Endodermal cell (in vitro differentiated cells): ENCODE results near the gene LRIG1. TPM values are rescaled to one million over a fixed set of nuclear protein-coding genes. Genes with fewer than 3 reads are reported as not detected.

Experiments used
- DNase-seq: peaks from one replicate; pipeline ENCODE4 v3.0.0-alpha.2; 2017
- H3K27ac ChIP-seq: 2 replicates; pipeline ENCODE4 v1.5.1; 2013; ENCODE audit warnings: mild to moderate bottlenecking, low read depth, low read length, moderate library complexity
- H3K27me3 ChIP-seq: 2 replicates; pipeline ENCODE4 v1.6.1; 2013; ENCODE audit warnings: mild to moderate bottlenecking, low read length, moderate library complexity; ENCODE audit not compliant: insufficient read depth, control insufficient read depth, poor library complexity, severe bottlenecking
- H3K36me3 ChIP-seq: 2 replicates; pipeline ENCODE4 v1.7.0; 2013; ENCODE audit warnings: mild to moderate bottlenecking, low read length, moderate library complexity; ENCODE audit not compliant: control insufficient read depth, insufficient read depth
- H3K4me1 ChIP-seq: one replicate; pipeline ENCODE4 v1.7.0; 2013; ENCODE audit warnings: low read length; ENCODE audit not compliant: control insufficient read depth, insufficient read depth
- H3K4me3 ChIP-seq: 2 replicates; pipeline ENCODE4 v1.5.1; 2013; ENCODE audit warnings: mild to moderate bottlenecking, low read length, moderate library complexity
- H3K9ac ChIP-seq: 2 replicates; pipeline ENCODE4 v1.6.1; 2013; ENCODE audit warnings: mild to moderate bottlenecking, low read length, moderate library complexity; ENCODE audit not compliant: poor library complexity, severe bottlenecking; ENCODE audit errors: extremely low read depth
- H3K9me3 ChIP-seq: 2 replicates; pipeline ENCODE4 v1.6.1; 2013; ENCODE audit warnings: mild to moderate bottlenecking, low read length, moderate library complexity; ENCODE audit not compliant: control insufficient read depth
- H3K27ac Mint-ChIP-seq: 2 replicates; pipeline ENCODE4 v1.8.0; 2020; ENCODE audit warnings: mixed read lengths
- H3K27me3 Mint-ChIP-seq: 2 replicates; pipeline ENCODE4 v1.8.0; 2021; ENCODE audit warnings: mild to moderate bottlenecking, mixed read lengths; ENCODE audit not compliant: insufficient read depth
- H3K36me3 Mint-ChIP-seq: 2 replicates; pipeline ENCODE4 v1.8.0; 2020; ENCODE audit warnings: low read depth, mixed read lengths
- H3K4me1 Mint-ChIP-seq: 2 replicates; pipeline ENCODE4 v1.8.0; 2020; ENCODE audit warnings: mixed read lengths
- H3K4me3 Mint-ChIP-seq: 2 replicates; pipeline ENCODE4 v1.8.0; 2020; ENCODE audit warnings: mild to moderate bottlenecking, moderate library complexity, mixed read lengths
- H3K9me3 Mint-ChIP-seq: 2 replicates; pipeline ENCODE4 v1.8.0; 2020; ENCODE audit warnings: mild to moderate bottlenecking, mixed read lengths
- WGBS, 2 experiments: methylation state at CpG; one replicate each; pipeline versions ENCODE4 v1.1.5 to v1.1.7; 2013; ENCODE audit warnings: missing lambda C conversion rate in 2 of 2, mixed read lengths in 1 of 2; ENCODE audit not compliant: insufficient coverage in 1 of 2, insufficient read length in 1 of 2; 5-methylcytosine and 5-hydroxymethylcytosine counted together
- total RNA-seq, 2 donors: library from RNA; stranded (reverse); fragmentation: NEBNext Ultra II Directional in 1 of 2; extraction: Animal tissue kit (Norgen Biotek cat#: 25700) in 1 of 2; gene quantifications; 2 replicates in 1 of 2; 3 replicates in 1 of 2; pipeline ENCODE4 v1.2.1, GENCODE V29; 2021
- TF ChIP-seq, protein P1 (sequence below): fragments of 200-600 bp; sonication (generic); conservative IDR thresholded peaks from 2 replicates; pipeline ENCODE4 v1.5.0; 2021; ENCODE audit warnings: antibody characterized with exemption, mild to moderate bottlenecking

The LRIG1 gene
- total RNA-seq, 2 donors from 2014 or later, result 37.5 to 42.3 TPM

DNA sequence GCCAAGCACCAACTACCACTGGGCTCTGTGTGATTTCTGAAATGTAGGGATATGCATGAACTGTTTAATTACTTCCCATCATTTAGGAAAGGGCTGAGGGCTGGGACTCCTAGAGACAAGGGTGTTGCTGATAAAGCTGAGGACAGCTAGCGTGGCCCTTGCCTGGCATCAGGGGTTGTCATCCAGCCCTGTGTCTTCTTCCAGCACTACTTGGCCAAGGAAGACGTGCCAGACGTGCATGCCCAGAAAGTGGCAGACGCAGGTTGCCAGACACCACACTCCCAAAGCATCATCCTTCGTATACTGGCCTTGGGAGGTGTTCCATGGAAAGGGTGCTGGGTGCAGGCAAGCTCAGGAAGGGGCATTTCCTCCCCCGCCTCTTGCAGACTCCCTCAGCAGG is 64.8 kb downstream of the LRIG1 start:
- Mint-ChIP-seq H3K4me1 (peaks cover 54% of the 10 kb centered on the region), H3K9me3 (no peaks in the 10 kb centered on the region), H3K36me3 (peaks cover 11% of the 10 kb centered on the region), H3K4me3 (no peak overlapping the region), H3K27ac (no peak overlapping the region), H3K27me3 (peaks cover 2% of the 10 kb centered on the region)
- TF ChIP-seq, protein P1, sequence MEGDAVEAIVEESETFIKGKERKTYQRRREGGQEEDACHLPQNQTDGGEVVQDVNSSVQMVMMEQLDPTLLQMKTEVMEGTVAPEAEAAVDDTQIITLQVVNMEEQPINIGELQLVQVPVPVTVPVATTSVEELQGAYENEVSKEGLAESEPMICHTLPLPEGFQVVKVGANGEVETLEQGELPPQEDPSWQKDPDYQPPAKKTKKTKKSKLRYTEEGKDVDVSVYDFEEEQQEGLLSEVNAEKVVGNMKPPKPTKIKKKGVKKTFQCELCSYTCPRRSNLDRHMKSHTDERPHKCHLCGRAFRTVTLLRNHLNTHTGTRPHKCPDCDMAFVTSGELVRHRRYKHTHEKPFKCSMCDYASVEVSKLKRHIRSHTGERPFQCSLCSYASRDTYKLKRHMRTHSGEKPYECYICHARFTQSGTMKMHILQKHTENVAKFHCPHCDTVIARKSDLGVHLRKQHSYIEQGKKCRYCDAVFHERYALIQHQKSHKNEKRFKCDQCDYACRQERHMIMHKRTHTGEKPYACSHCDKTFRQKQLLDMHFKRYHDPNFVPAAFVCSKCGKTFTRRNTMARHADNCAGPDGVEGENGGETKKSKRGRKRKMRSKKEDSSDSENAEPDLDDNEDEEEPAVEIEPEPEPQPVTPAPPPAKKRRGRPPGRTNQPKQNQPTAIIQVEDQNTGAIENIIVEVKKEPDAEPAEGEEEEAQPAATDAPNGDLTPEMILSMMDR, result no peak
- Histone ChIP-seq H3K4me1 (peaks cover 29% of the 10 kb centered on the region), H3K9me3 (no peaks in the 10 kb centered on the region), H3K4me3 (no peak overlapping the region), H3K36me3 (peaks cover 41% of the 10 kb centered on the region), H3K27ac (no peak overlapping the region), H3K27me3 (no peaks in the 10 kb centered on the region), H3K9ac (no peak overlapping the region)
- 90 to 100% methylated on average over 2 to 6 of the region's 6 CpGs for WGBS, 2 experiments
- no peak for DNase-seq

DNA sequence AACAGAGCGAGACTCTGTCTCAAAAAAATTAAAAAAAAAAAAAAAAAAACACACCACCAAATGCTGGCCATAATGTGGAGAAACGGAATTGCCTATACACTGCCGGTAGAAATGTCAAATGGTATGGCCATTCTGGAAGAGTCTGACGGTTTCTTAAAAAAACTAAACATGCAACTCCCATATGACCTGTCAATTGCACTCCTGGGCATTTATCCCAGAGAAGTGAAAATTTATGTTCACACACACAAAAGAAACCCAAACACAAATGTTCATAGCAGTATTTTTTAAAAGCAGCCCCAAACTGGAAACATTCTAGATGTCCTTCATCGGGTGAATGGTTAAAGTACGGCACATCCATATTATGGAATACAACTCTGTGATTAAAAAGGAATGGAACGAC is 66.1 kb downstream of the LRIG1 start:
- no peak overlapping the region for H3K27ac ChIP-seq
- 71 to 80% methylated on average over 5 to 7 of the region's 7 CpGs for whole genome bisulfite sequencing, 2 experiments
- peaks cover 16% of the 10 kb centered on the region for H3K4me1 ChIP-seq
- no peak overlapping the region for H3K9ac ChIP-seq
- H3K36me3 ChIP-seq, result peaks cover 35% of the 10 kb centered on the region
- H3K4me3 ChIP-seq, result no peak overlapping the region
- no peak for DNase-seq
- Mint-ChIP-seq H3K4me1 (peaks cover 51% of the 10 kb centered on the region), H3K9me3 (no peaks in the 10 kb centered on the region), H3K27me3 (peaks cover 2% of the 10 kb centered on the region), H3K36me3 (peaks cover 11% of the 10 kb centered on the region), H3K27ac (no peak overlapping the region), H3K4me3 (no peak overlapping the region)
- no peaks in the 10 kb centered on the region for H3K9me3 ChIP-seq
- no peaks in the 10 kb centered on the region for H3K27me3 ChIP-seq
- TF ChIP-seq, protein P1, result no peak

DNA sequence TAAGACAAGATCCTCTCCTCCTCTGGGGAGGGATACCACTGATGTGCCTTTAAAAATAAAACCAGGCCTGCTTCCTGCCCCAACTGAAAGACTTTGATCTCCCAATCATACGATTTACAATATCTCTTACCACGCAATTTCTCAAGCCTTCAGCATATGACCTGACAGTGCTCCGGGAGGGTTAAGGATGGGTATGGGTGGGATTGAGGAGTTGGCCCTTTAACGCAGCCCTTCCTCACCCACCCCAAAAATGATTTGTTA is 67.4 kb downstream of the LRIG1 start:
- H3K4me3 ChIP-seq, result no peak overlapping the region
- H3K9me3 ChIP-seq, result no peaks in the 10 kb centered on the region
- no peaks in the 10 kb centered on the region for H3K9me3 Mint-ChIP-seq
- TF ChIP-seq, protein P1, result no peak
- peaks cover 2% of the 10 kb centered on the region for H3K27me3 Mint-ChIP-seq
- no peak overlapping the region for H3K9ac ChIP-seq
- WGBS, 2 experiments, result 86% methylated on average over 2 of the region's 4 CpGs; no CpG with 5 or more reads in 1 of the 2 experiments
- H3K27ac Mint-ChIP-seq, result no peak overlapping the region
- no peak for DNase-seq
- H3K4me1 ChIP-seq, result peaks cover 15% of the 10 kb centered on the region
- H3K27ac ChIP-seq, result no peak overlapping the region
- peaks cover 11% of the 10 kb centered on the region for H3K36me3 Mint-ChIP-seq
- peaks cover 35% of the 10 kb centered on the region for H3K36me3 ChIP-seq
- no peaks in the 10 kb centered on the region for H3K27me3 ChIP-seq
- H3K4me1 Mint-ChIP-seq, result peaks cover 55% of the 10 kb centered on the region
- no peak overlapping the region for H3K4me3 Mint-ChIP-seq
